ENCODE measurements around the gene ELK3. TPM values are rescaled to one million over a fixed set of nuclear protein-coding genes. Genes with fewer than 3 reads are reported as not detected.

The ELK3 gene
- total and polyA plus RNA-seq, 7 donors = 2.3 to 23.8 (median 15.7) TPM

DNA sequence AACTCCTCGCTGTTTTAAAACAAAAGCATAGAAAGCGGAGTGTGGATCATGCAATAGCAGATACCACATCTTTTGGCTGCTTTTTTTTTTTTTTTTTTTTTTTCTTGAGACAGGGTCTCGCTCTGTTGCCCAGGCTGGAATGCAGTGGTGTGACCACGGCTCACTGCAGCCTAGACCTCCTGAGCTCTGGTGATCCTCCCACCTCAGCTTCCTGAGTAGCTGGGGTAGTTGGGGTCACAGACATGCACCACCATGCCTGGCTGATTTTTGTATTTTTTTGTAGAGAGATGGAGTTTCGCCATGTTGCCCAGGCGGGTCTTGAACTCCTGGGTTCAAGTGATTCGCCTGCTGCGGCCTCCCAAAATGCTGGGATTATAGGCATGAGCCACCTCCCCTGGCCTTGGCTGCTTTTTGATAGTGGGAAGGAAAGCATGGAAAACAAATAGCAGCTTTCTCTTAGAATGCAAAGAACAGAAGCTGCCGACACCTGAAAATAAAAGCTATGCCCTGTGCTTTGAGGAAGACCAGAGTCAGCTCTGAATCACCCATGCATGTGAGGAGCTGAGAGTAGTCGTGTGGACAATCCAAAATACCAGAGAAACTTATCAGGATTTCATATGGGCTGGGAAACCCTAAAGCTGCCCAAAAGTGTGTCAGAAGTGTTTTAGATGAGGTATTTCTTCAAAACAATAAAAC lies 3.6 kb upstream of the ELK3 start:
- Histone ChIP-seq H3K27ac (peak overlapping the region in 1 of 4 donors; percentile 4), H3K27me3 (no peaks in the 10 kb centered on the region), H3K4me1 (peaks cover 0 to 6% (median 3%) of the 10 kb centered on the region in 4 donors), H3K9me3 (no peaks in the 10 kb centered on the region), H3K4me3 (no peak overlapping the region), H3K36me3 (no peaks in the 10 kb centered on the region)
- intact Hi-C loops (cut with DNase I) = no loop called here
- DNase-seq = no peak
- 78 to 87% methylated on average over 10 of the region's 10 CpGs for WGBS, 2 donors
- no peak for TF ChIP-seq EP300 (IDR thresholded peaks at IDR 0.05)
- TF ChIP-seq, protein P1, sequence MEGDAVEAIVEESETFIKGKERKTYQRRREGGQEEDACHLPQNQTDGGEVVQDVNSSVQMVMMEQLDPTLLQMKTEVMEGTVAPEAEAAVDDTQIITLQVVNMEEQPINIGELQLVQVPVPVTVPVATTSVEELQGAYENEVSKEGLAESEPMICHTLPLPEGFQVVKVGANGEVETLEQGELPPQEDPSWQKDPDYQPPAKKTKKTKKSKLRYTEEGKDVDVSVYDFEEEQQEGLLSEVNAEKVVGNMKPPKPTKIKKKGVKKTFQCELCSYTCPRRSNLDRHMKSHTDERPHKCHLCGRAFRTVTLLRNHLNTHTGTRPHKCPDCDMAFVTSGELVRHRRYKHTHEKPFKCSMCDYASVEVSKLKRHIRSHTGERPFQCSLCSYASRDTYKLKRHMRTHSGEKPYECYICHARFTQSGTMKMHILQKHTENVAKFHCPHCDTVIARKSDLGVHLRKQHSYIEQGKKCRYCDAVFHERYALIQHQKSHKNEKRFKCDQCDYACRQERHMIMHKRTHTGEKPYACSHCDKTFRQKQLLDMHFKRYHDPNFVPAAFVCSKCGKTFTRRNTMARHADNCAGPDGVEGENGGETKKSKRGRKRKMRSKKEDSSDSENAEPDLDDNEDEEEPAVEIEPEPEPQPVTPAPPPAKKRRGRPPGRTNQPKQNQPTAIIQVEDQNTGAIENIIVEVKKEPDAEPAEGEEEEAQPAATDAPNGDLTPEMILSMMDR (IDR thresholded peaks at IDR 0.05) = no peak
- TF ChIP-seq POLR2A (IDR thresholded peaks at IDR 0.05) = no peak
- TF ChIP-seq POLR2AphosphoS5 (IDR thresholded peaks at IDR 0.05) = no peak

- intact Hi-C loops (cut with DNase I) = no loop called here
- Histone ChIP-seq H3K36me3 (no peaks in the 10 kb centered on the region), H3K4me3 (peak overlapping the region in 1 of 4 donors; percentile 85), H3K9me3 (no peaks in the 10 kb centered on the region), H3K27ac (peak overlapping the region; percentile 81 to 88 (median 86)), H3K27me3 (no peaks in the 10 kb centered on the region), H3K4me1 (peaks cover 0 to 31% (median 18%) of the 10 kb centered on the region in 4 donors)
- WGBS, 2 donors = 69 to 79% methylated on average over 9 of the region's 9 CpGs
- TF ChIP-seq POLR2AphosphoS5 (IDR thresholded peaks at IDR 0.05) (no peak), POLR2A (IDR thresholded peaks at IDR 0.05) (no peak), EP300 (IDR thresholded peaks at IDR 0.05) (no peak)
- TF ChIP-seq, protein P1 (IDR thresholded peaks at IDR 0.05) = no peak
- DNase-seq = no peak
Observed at GRCh38 chr12:96192926-96193573, 1.1 kb upstream of the ELK3 start.

GRCh38 chr12:96194576-96194889 lies 358 bp downstream of the ELK3 start:
- intact Hi-C loops (cut with DNase I) = no loop called here
- H3K4me3 ChIP-seq = peak overlapping the region; percentile 52 to 85 (median 72)
- WGBS, 2 donors = 1% methylated on average over 24 of the region's 24 CpGs
- H3K27me3 ChIP-seq = no peaks in the 10 kb centered on the region
- H3K36me3 ChIP-seq = no peaks in the 10 kb centered on the region
- peaks cover 0 to 40% (median 23%) of the 10 kb centered on the region in 4 donors for H3K4me1 ChIP-seq
- peak overlapping the region; percentile 81 to 88 (median 86) for H3K27ac ChIP-seq
- TF ChIP-seq POLR2AphosphoS5 (IDR thresholded peaks at IDR 0.05) (no peak), EP300 (IDR thresholded peaks at IDR 0.05) (no peak), POLR2A (IDR thresholded peaks at IDR 0.05) (no peak)
- TF ChIP-seq, protein P1 (IDR thresholded peaks at IDR 0.05) = no peak
- H3K9me3 ChIP-seq = no peaks in the 10 kb centered on the region
- DNase-seq = no peak

GRCh38 chr12:96194971-96195844 lies 1.0 kb downstream of the ELK3 start:
- H3K9me3 ChIP-seq = no peaks in the 10 kb centered on the region
- H3K4me1 ChIP-seq = peaks cover 0 to 40% (median 23%) of the 10 kb centered on the region in 4 donors
- WGBS, 2 donors = 0% methylated on average over 44 of the region's 44 CpGs
- TF ChIP-seq POLR2A (IDR thresholded peaks at IDR 0.05) = no peak
- TF ChIP-seq, protein P1 (IDR thresholded peaks at IDR 0.05) = no peak
- peak in 1 of 4 donors; percentile 51 for TF ChIP-seq POLR2AphosphoS5 (IDR thresholded peaks at IDR 0.05)
- no peak for TF ChIP-seq EP300 (IDR thresholded peaks at IDR 0.05)
- H3K27ac ChIP-seq = peak overlapping the region; percentile 81 to 88 (median 84)
- H3K27me3 ChIP-seq = no peaks in the 10 kb centered on the region
- H3K36me3 ChIP-seq = no peaks in the 10 kb centered on the region
- intact Hi-C loops (cut with DNase I) = no loop called here
- DNase-seq = peak; percentile 79
- H3K4me3 ChIP-seq = peak overlapping the region; percentile 52 to 85 (median 72)
